ENCODE data around the gene KLRF1.

The KLRF1 gene

DNA sequence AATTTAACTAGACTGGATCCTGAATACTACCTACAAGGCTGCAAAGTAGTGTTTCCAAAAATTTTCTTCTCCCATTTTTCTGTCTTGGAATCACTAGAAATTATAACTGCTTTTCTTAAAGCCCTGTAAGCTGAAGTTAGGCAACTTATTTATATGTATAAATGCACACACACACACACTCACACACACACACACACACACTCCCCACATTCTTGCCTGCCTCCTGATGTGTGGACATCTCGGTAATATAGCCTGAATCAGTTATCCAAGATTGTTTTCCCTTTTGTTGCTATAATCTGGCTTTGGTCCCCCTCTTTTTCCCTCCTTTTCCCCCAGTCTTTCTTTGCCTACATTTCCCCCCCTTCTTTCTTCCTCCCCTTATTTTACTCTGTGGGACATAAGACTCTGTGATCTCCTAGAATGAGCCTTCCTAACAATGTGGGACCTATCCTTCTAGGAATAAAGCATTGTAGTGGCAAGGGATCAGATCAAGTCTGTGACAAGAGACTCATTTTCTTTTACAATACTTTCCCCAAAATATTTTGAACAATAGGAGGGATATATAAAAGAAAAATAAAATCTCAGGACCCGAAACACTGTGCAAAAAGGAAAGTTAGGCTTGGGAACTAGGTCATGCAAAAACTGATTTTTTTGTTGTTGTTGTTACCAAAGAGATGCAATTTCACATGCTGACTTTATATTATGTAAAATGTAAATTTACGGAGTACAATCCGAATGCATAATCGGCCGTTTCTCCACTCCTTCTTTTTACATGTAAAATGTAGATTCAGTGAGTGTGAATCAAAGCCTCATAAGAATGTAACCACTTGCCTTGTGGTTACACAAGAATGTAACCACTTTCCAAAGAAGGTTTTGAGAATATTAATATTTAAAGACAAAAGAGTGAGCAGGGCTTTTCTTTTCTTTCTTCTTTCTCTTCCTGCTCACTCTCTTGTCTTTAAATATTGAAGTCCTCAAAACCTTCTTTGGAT is 40.3 kb upstream of the KLRF1 start:
- Histone ChIP-seq H2AFZ (ENCODE audit: low read length) (no peak overlapping the region), H3K36me3 (replicated peaks; ENCODE audit: insufficient read depth, low read length) (no peaks in the 10 kb centered on the region), H3K9me2 (replicated peaks; ENCODE audit: insufficient read depth, low read length) (no peaks in the 10 kb centered on the region), H3K79me2 (ENCODE audit: low read length) (no peaks in the 10 kb centered on the region), H4K20me1 (ENCODE audit: insufficient read depth, low read length) (no peaks in the 10 kb centered on the region), H3K9me3 (replicated peaks; ENCODE audit: insufficient read depth, low read length) (no peaks in the 10 kb centered on the region), H3K27me3 (replicated peaks; ENCODE audit: insufficient read depth, low read length) (0 out of 2 replicates have a peak, but pooled peaks cover 5% of the 10 kb centered on the region), H3K27ac (ENCODE audit: low read length) (no peak overlapping the region), H3K4me1 (ENCODE audit: low read length) (no peaks in the 10 kb centered on the region), H3K9ac (ENCODE audit: low read length) (no peak overlapping the region), H3K4me3 (ENCODE audit: low read length) (no peak overlapping the region), H3K4me2 (ENCODE audit: low read depth, low read length) (no peak overlapping the region), H3F3A (ENCODE audit: insufficient read depth, low read length) (no peaks in the 10 kb centered on the region)
- TF ChIP-seq EZH2phosphoT487 (IDR thresholded peaks at IDR 0.05; ENCODE audit: low read length) (no peak), EZH2 (optimal IDR thresholded peaks at IDR 0.05; ENCODE audit: low read depth, low read length) (no peak)
- TF ChIP-seq, protein P1, sequence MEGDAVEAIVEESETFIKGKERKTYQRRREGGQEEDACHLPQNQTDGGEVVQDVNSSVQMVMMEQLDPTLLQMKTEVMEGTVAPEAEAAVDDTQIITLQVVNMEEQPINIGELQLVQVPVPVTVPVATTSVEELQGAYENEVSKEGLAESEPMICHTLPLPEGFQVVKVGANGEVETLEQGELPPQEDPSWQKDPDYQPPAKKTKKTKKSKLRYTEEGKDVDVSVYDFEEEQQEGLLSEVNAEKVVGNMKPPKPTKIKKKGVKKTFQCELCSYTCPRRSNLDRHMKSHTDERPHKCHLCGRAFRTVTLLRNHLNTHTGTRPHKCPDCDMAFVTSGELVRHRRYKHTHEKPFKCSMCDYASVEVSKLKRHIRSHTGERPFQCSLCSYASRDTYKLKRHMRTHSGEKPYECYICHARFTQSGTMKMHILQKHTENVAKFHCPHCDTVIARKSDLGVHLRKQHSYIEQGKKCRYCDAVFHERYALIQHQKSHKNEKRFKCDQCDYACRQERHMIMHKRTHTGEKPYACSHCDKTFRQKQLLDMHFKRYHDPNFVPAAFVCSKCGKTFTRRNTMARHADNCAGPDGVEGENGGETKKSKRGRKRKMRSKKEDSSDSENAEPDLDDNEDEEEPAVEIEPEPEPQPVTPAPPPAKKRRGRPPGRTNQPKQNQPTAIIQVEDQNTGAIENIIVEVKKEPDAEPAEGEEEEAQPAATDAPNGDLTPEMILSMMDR (IDR thresholded peaks at IDR 0.05; ENCODE audit: low read length), result no peak
- DNase-seq, result no peak

DNA sequence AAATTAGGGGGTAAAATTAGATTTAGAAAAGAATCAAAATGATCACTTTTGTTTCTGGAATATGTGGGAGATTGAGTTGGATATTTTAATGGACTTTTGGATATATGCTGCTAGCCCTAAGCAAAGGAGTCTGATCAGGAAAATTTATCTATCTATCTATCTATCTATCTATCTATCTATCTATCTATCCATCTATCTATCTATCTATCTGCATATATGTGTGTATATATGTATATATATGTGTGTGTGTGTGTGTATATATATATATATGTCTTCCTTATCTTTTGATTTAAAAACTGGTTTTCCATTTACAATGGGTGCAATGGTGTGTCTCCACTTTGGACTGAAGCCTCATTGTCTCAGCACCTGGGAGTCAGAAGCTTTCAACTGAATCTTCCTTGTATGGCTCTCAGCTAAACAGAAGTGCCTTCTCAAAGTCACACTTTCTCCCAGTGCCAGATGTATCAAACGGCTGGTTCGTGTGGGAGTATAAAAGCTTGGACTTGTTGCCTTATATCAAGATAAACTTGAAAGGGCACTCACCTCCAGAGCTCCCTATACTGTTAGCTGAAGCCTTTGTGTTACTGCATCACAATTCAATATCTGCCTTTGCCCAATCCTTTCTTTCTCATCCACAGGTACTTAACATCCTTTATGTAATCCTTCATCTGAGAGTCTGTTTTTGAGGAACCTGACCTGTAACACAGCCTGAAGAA is 34.9 kb upstream of the KLRF1 start:
- H3K4me2 ChIP-seq (ENCODE audit: low read depth, low read length), result no peak overlapping the region

DNA sequence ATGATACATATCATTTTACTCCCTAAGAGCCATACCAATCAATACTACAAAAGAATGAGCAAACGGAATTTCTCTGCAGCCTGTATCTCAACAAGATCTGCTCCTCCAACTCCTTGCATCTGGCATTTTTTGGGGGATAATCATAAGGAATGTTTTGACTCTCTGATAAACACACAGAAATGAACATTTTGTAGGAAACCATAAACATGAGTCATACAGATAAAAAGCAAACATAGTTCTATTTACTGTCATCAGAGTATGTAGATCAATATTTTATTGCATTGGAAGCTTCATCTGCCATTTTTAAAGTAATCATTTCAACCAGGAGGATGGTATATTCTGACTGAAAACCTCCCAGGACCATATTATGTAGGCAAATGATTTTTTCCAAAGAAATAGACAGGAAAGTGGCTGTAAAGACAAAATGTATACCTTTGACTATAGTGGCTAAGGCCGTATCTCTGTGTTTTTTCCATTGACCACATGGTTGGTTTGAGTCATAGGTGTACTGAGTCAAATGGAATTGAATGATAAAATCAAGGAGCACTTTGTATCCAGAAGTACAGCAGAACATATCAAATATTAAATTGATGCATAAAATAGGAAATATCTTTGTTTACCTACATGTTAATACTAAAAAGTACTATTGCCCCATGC is 34.2 kb upstream of the KLRF1 start:
- Histone ChIP-seq H3K4me2 (ENCODE audit: low read depth, low read length) (no peak overlapping the region), H3K27me3 (replicated peaks; ENCODE audit: insufficient read depth, low read length) (0 out of 2 replicates have a peak, but pooled peaks cover 5% of the 10 kb centered on the region), H4K20me1 (ENCODE audit: insufficient read depth, low read length) (no peaks in the 10 kb centered on the region), H3K9me2 (replicated peaks; ENCODE audit: insufficient read depth, low read length) (no peaks in the 10 kb centered on the region), H3F3A (ENCODE audit: insufficient read depth, low read length) (no peaks in the 10 kb centered on the region), H3K27ac (ENCODE audit: low read length) (no peak overlapping the region), H3K9ac (ENCODE audit: low read length) (no peak overlapping the region), H3K9me3 (replicated peaks; ENCODE audit: insufficient read depth, low read length) (no peaks in the 10 kb centered on the region), H3K79me2 (ENCODE audit: low read length) (no peaks in the 10 kb centered on the region), H3K4me3 (ENCODE audit: low read length) (no peak overlapping the region), H3K4me1 (ENCODE audit: low read length) (peaks cover 9% of the 10 kb centered on the region), H3K36me3 (replicated peaks; ENCODE audit: insufficient read depth, low read length) (no peaks in the 10 kb centered on the region), H2AFZ (ENCODE audit: low read length) (no peak overlapping the region)
- no peak for DNase-seq
- TF ChIP-seq EZH2 (optimal IDR thresholded peaks at IDR 0.05; ENCODE audit: low read depth, low read length) (no peak), EZH2phosphoT487 (IDR thresholded peaks at IDR 0.05; ENCODE audit: low read length) (no peak)
- TF ChIP-seq, protein P1 (IDR thresholded peaks at IDR 0.05; ENCODE audit: low read length), result no peak

More for the DNA sequence above, 34.9 kb upstream of the KLRF1 start:
- no peak overlapping the region for H3K27ac ChIP-seq (ENCODE audit: low read length)
- H3K79me2 ChIP-seq (ENCODE audit: low read length), result no peaks in the 10 kb centered on the region
- no peak overlapping the region for H2AFZ ChIP-seq (ENCODE audit: low read length)
- H3F3A ChIP-seq (ENCODE audit: insufficient read depth, low read length), result no peaks in the 10 kb centered on the region
- H3K4me3 ChIP-seq (ENCODE audit: low read length), result no peak overlapping the region
- DNase-seq, result no peak
- no peak overlapping the region for H3K9ac ChIP-seq (ENCODE audit: low read length)
- H3K36me3 ChIP-seq (replicated peaks; ENCODE audit: insufficient read depth, low read length), result no peaks in the 10 kb centered on the region
- H3K4me1 ChIP-seq (ENCODE audit: low read length), result peaks cover 9% of the 10 kb centered on the region
- H3K9me2 ChIP-seq (replicated peaks; ENCODE audit: insufficient read depth, low read length), result no peaks in the 10 kb centered on the region
- TF ChIP-seq EZH2phosphoT487 (IDR thresholded peaks at IDR 0.05; ENCODE audit: low read length) (no peak), EZH2 (optimal IDR thresholded peaks at IDR 0.05; ENCODE audit: low read depth, low read length) (no peak)
- TF ChIP-seq, protein P1 (IDR thresholded peaks at IDR 0.05; ENCODE audit: low read length), result no peak
- H3K9me3 ChIP-seq (replicated peaks; ENCODE audit: insufficient read depth, low read length), result no peaks in the 10 kb centered on the region
- 0 out of 2 replicates have a peak, but pooled peaks cover 5% of the 10 kb centered on the region for H3K27me3 ChIP-seq (replicated peaks; ENCODE audit: insufficient read depth, low read length)
- H4K20me1 ChIP-seq (ENCODE audit: insufficient read depth, low read length), result no peaks in the 10 kb centered on the region
